Right forelimb (tissue), 1 donor: ENCODE results near the gene XIRP2.

ENCODE experiments used
- DNase-seq: peaks from one replicate; pipeline ENCODE4 v3.0.0-alpha.2; 2018

Gene XIRP2

GRCh38 chr2:167142554-167142953 lies 254.3 kb downstream of the XIRP2 start:
- no peak for DNase-seq

GRCh38 chr2:167144179-167144898 lies 256.1 kb downstream of the XIRP2 start:
- no peak for DNase-seq

GRCh38 chr2:167147271-167147941 lies 259.1 kb downstream of the XIRP2 start:
- DNase-seq = no peak

- DNase-seq = no peak
These were observed 263.6 kb downstream of the XIRP2 start for GRCh38 chr2:167151894-167152293.

- DNase-seq = no peak
These were observed 269.2 kb downstream of the XIRP2 start for GRCh38 chr2:167157523-167157922.

- no peak for DNase-seq
These were observed 288.9 kb downstream of the XIRP2 start for GRCh38 chr2:167177196-167177595.

GRCh38 chr2:167181134-167181533 lies 292.9 kb downstream of the XIRP2 start:
- no peak for DNase-seq

- DNase-seq = no peak
These were observed 293.4 kb downstream of the XIRP2 start for GRCh38 chr2:167181688-167182087.

- no peak for DNase-seq
These were observed 294.1 kb downstream of the XIRP2 start for GRCh38 chr2:167182403-167182802.

- DNase-seq = no peak
These were observed 295.7 kb downstream of the XIRP2 start for GRCh38 chr2:167183931-167184330.

- DNase-seq = no peak
These were observed 298.2 kb downstream of the XIRP2 start for GRCh38 chr2:167186465-167186864.

- no peak for DNase-seq
These were observed 298.9 kb downstream of the XIRP2 start for GRCh38 chr2:167187049-167187727.

GRCh38 chr2:167187978-167188967 lies 300.0 kb downstream of the XIRP2 start:
- DNase-seq = no peak

GRCh38 chr2:167190053-167190452 lies 301.8 kb downstream of the XIRP2 start:
- no peak for DNase-seq

GRCh38 chr2:167191588-167191987 lies 303.3 kb downstream of the XIRP2 start:
- DNase-seq = no peak

- DNase-seq = no peak
These were observed 304.6 kb downstream of the XIRP2 start for GRCh38 chr2:167192833-167193232.

- peak; percentile 50 for DNase-seq
These were observed 308.4 kb downstream of the XIRP2 start for GRCh38 chr2:167196461-167197252.

- DNase-seq = no peak
These were observed 309.7 kb downstream of the XIRP2 start for GRCh38 chr2:167198009-167198408.

GRCh38 chr2:167198576-167198975 lies 310.3 kb downstream of the XIRP2 start:
- no peak for DNase-seq

GRCh38 chr2:167200019-167200418 lies 311.7 kb downstream of the XIRP2 start:
- DNase-seq = no peak

GRCh38 chr2:167209784-167210183 lies 321.5 kb downstream of the XIRP2 start:
- DNase-seq = no peak
